Endodermal cell (in vitro differentiated cells): Measurements from ENCODE around the gene IFNLR1. TPM values are rescaled to one million over a fixed set of nuclear protein-coding genes. Genes with fewer than 3 reads are reported as not detected.

ENCODE experiments used
- DNase-seq: peaks from one replicate; pipeline ENCODE4 v3.0.0-alpha.2; 2017
- H3K27ac ChIP-seq: 2 replicates; pipeline ENCODE4 v1.5.1; 2013; ENCODE audit warnings: mild to moderate bottlenecking, low read depth, low read length, moderate library complexity
- H3K27me3 ChIP-seq: 2 replicates; pipeline ENCODE4 v1.6.1; 2013; ENCODE audit warnings: mild to moderate bottlenecking, low read length, moderate library complexity; ENCODE audit not compliant: insufficient read depth, control insufficient read depth, poor library complexity, severe bottlenecking
- H3K36me3 ChIP-seq: 2 replicates; pipeline ENCODE4 v1.7.0; 2013; ENCODE audit warnings: mild to moderate bottlenecking, low read length, moderate library complexity; ENCODE audit not compliant: control insufficient read depth, insufficient read depth
- H3K4me1 ChIP-seq: one replicate; pipeline ENCODE4 v1.7.0; 2013; ENCODE audit warnings: low read length; ENCODE audit not compliant: control insufficient read depth, insufficient read depth
- H3K4me3 ChIP-seq: 2 replicates; pipeline ENCODE4 v1.5.1; 2013; ENCODE audit warnings: mild to moderate bottlenecking, low read length, moderate library complexity
- H3K9ac ChIP-seq: 2 replicates; pipeline ENCODE4 v1.6.1; 2013; ENCODE audit warnings: mild to moderate bottlenecking, low read length, moderate library complexity; ENCODE audit not compliant: poor library complexity, severe bottlenecking; ENCODE audit errors: extremely low read depth
- H3K9me3 ChIP-seq: 2 replicates; pipeline ENCODE4 v1.6.1; 2013; ENCODE audit warnings: mild to moderate bottlenecking, low read length, moderate library complexity; ENCODE audit not compliant: control insufficient read depth
- H3K27ac Mint-ChIP-seq: 2 replicates; pipeline ENCODE4 v1.8.0; 2020; ENCODE audit warnings: mixed read lengths
- H3K27me3 Mint-ChIP-seq: 2 replicates; pipeline ENCODE4 v1.8.0; 2021; ENCODE audit warnings: mild to moderate bottlenecking, mixed read lengths; ENCODE audit not compliant: insufficient read depth
- H3K36me3 Mint-ChIP-seq: 2 replicates; pipeline ENCODE4 v1.8.0; 2020; ENCODE audit warnings: low read depth, mixed read lengths
- H3K4me1 Mint-ChIP-seq: 2 replicates; pipeline ENCODE4 v1.8.0; 2020; ENCODE audit warnings: mixed read lengths
- H3K4me3 Mint-ChIP-seq: 2 replicates; pipeline ENCODE4 v1.8.0; 2020; ENCODE audit warnings: mild to moderate bottlenecking, moderate library complexity, mixed read lengths
- H3K9me3 Mint-ChIP-seq: 2 replicates; pipeline ENCODE4 v1.8.0; 2020; ENCODE audit warnings: mild to moderate bottlenecking, mixed read lengths
- WGBS, 2 experiments: methylation state at CpG; one replicate each; pipeline versions ENCODE4 v1.1.5 to v1.1.7; 2013; ENCODE audit warnings: missing lambda C conversion rate in 2 of 2, mixed read lengths in 1 of 2; ENCODE audit not compliant: insufficient coverage in 1 of 2, insufficient read length in 1 of 2; 5-methylcytosine and 5-hydroxymethylcytosine counted together
- total RNA-seq, 2 donors: library from RNA; stranded (reverse); fragmentation: NEBNext Ultra II Directional in 1 of 2; extraction: Animal tissue kit (Norgen Biotek cat#: 25700) in 1 of 2; gene quantifications; 2 replicates in 1 of 2; 3 replicates in 1 of 2; pipeline ENCODE4 v1.2.1, GENCODE V29; 2021
- TF ChIP-seq, protein P1 (sequence below): fragments of 200-600 bp; sonication (generic); conservative IDR thresholded peaks from 2 replicates; pipeline ENCODE4 v1.5.0; 2021; ENCODE audit warnings: antibody characterized with exemption, mild to moderate bottlenecking

Gene IFNLR1
- total RNA-seq, 2 donors from 2014 or later, result 12.1 to 13.0 TPM

DNA sequence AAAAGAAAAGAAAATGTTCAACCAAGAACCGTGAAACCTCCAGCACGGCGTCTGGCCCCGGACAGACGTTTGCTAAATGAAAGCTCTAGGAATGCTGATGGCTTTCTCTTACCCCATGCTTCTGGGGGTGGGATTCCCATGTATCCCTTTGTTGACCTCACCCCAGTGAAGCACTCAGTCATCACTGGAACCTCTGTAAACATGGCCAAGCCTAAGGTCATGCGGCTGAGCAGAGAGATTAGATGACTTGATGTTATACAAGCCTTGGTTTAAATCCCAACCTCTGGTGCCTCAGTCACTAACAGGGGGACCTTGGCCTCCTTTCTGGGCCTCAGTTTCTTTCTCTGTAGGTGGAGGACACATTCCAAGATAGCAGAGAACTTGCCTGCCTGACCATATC lies 72.3 kb downstream of the IFNLR1 start:
- DNase-seq, result no peak
- no peak overlapping the region for H3K4me3 Mint-ChIP-seq
- Histone ChIP-seq H3K9ac (no peak overlapping the region), H3K27me3 (peaks cover 16% of the 10 kb centered on the region), H3K4me3 (no peak overlapping the region), H3K9me3 (no peaks in the 10 kb centered on the region), H3K36me3 (no peaks in the 10 kb centered on the region), H3K27ac (no peak overlapping the region), H3K4me1 (peaks cover 4% of the 10 kb centered on the region)
- H3K27me3 Mint-ChIP-seq, result no peaks in the 10 kb centered on the region
- H3K4me1 Mint-ChIP-seq, result peaks cover 4% of the 10 kb centered on the region
- 93 to 98% methylated on average over 6 of the region's 6 CpGs for whole genome bisulfite sequencing, 2 experiments
- no peaks in the 10 kb centered on the region for H3K36me3 Mint-ChIP-seq
- H3K27ac Mint-ChIP-seq, result no peak overlapping the region
- TF ChIP-seq, protein P1, sequence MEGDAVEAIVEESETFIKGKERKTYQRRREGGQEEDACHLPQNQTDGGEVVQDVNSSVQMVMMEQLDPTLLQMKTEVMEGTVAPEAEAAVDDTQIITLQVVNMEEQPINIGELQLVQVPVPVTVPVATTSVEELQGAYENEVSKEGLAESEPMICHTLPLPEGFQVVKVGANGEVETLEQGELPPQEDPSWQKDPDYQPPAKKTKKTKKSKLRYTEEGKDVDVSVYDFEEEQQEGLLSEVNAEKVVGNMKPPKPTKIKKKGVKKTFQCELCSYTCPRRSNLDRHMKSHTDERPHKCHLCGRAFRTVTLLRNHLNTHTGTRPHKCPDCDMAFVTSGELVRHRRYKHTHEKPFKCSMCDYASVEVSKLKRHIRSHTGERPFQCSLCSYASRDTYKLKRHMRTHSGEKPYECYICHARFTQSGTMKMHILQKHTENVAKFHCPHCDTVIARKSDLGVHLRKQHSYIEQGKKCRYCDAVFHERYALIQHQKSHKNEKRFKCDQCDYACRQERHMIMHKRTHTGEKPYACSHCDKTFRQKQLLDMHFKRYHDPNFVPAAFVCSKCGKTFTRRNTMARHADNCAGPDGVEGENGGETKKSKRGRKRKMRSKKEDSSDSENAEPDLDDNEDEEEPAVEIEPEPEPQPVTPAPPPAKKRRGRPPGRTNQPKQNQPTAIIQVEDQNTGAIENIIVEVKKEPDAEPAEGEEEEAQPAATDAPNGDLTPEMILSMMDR, result no peak
- no peaks in the 10 kb centered on the region for H3K9me3 Mint-ChIP-seq

DNA sequence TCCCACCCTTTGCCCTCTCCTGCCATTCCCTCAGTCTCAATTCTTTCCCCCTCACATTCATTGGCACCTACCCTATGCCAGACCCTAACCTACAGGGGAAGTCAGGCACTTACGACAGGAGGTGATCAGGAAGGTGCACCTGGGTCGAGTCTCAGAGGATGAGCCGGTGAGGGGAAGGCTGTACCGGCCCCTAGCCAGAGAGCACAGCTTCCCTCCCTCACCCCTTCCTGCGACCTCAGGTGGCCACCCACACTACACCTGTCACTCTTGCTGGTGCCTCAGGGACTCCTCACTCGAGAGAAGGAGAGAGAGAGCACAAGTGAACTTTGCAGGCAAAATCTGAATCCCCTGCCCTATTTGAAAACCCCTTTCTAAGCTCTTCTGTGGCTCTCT lies 73.5 kb downstream of the IFNLR1 start:
- no peaks in the 10 kb centered on the region for H3K36me3 ChIP-seq
- WGBS, 2 experiments, result 58 to 85% methylated on average over 2 to 6 of the region's 6 CpGs
- no peaks in the 10 kb centered on the region for H3K27me3 Mint-ChIP-seq

DNA sequence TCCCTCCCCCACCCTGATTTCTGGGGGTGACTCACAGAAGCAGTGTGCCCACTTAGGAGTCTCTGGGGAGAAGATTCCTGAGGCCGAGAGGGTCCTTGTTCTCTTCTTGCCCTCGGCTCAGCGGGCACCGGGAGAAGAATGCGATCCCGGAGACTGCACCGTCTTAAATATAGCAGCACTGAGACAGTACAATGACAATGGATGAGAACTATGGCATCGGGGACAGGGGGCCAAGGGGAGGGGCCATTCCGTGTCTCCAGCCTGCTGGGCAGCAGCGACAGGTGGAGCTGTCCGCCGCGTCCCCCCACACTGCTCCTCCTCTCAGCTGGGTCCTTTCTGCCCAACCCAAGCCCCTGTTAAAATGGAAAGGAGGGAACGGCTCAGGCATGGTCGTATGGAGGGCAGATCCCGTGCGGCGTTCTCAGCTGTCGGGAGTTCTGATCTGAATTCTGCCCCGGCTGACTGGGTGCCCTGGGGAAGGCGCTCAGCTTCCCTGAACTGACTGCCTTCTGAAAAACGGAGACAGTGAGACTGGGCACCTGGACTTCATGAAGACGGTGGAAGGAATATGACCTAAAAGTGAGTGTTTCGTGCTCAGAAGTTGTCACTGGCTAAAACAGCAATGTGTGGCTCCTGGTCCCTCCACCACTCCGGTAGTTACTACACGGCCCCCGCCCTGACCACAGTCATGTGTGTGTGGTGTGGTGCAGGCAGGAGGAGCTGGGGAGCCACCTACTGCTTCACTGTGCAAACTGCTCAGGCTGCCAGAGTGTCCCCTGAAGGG lies 74.9 kb downstream of the IFNLR1 start, which contains the start of gene MYOM3:
TSS of gene MYOM3 (minus strand) at position 140 of the 784 bp plus-strand sequence. CDS start 3,499 bp downstream, outside the sequence.
- DNase-seq, result peak; percentile 83
- H3K4me3 ChIP-seq, result peak within 1 kb of the TSS; percentile 45
- no peaks in the 10 kb centered on the region for H3K9me3 Mint-ChIP-seq
- peaks cover 16% of the 10 kb centered on the region for H3K27me3 ChIP-seq
- TF ChIP-seq, protein P1, result peak; percentile 66
- H3K9ac ChIP-seq, result no peak within 1 kb of the TSS
- 51 to 52% methylated on average over 26 to 27 of the region's 27 CpGs for WGBS, 2 experiments
- H3K27ac Mint-ChIP-seq, result no peak within 1 kb of the TSS
- no peaks in the 10 kb centered on the region for H3K36me3 ChIP-seq
- H3K9me3 ChIP-seq, result no peaks in the 10 kb centered on the region
- peaks cover 4% of the 10 kb centered on the region for H3K4me1 ChIP-seq
- no peaks in the 10 kb centered on the region for H3K36me3 Mint-ChIP-seq
- no peak within 1 kb of the TSS for H3K27ac ChIP-seq
- no peaks in the 10 kb centered on the region for H3K27me3 Mint-ChIP-seq
- peaks cover 12% of the 10 kb centered on the region for H3K4me1 Mint-ChIP-seq
- no peak within 1 kb of the TSS for H3K4me3 Mint-ChIP-seq

More for the DNA sequence above, 73.5 kb downstream of the IFNLR1 start:
- H3K4me3 Mint-ChIP-seq, result no peak overlapping the region
- Histone ChIP-seq H3K27ac (no peak overlapping the region), H3K4me1 (peaks cover 4% of the 10 kb centered on the region), H3K9ac (no peak overlapping the region), H3K27me3 (peaks cover 16% of the 10 kb centered on the region), H3K4me3 (no peak overlapping the region), H3K9me3 (no peaks in the 10 kb centered on the region)
- no peak for DNase-seq
- H3K27ac Mint-ChIP-seq, result no peak overlapping the region
- no peaks in the 10 kb centered on the region for H3K9me3 Mint-ChIP-seq
- H3K4me1 Mint-ChIP-seq, result peaks cover 4% of the 10 kb centered on the region
- TF ChIP-seq, protein P1, result no peak
- H3K36me3 Mint-ChIP-seq, result no peaks in the 10 kb centered on the region
